Bronchial epithelial cell (primary cell): Measurements from ENCODE around the gene GRIK2. TPM values are rescaled to one million over a fixed set of nuclear protein-coding genes. Genes with fewer than 3 reads are reported as not detected.

Experiments used
- DNase-seq: peaks from one replicate; pipeline ENCODE4 v3.0.0-alpha.2; 2010; ENCODE audit warnings: low read depth
- FAIRE-seq: peaks from 2 replicates; lab custom pipeline; 2011; peaks lifted over from hg19 to GRCh38; lab: Jason Lieb, UNC
- H3K27me3 ChIP-seq: 2 replicates; pipeline ENCODE4 v1.5.1; 2011; ENCODE audit warnings: low read length; ENCODE audit not compliant: control insufficient read depth, insufficient read depth
- H3K36me3 ChIP-seq: 2 replicates; pipeline ENCODE4 v1.5.1; 2011; ENCODE audit warnings: low read length; ENCODE audit not compliant: control insufficient read depth, insufficient read depth
- H3K4me3 ChIP-seq: 2 replicates; pipeline ENCODE4 v1.5.1; 2011; ENCODE audit warnings: mild to moderate bottlenecking, low read depth, low read length, control low read depth
- total RNA-seq: library from RNA; depleted of rRNA; stranded (reverse); fragments of >200 nt; gene quantifications from 2 replicates; pipeline ENCODE4 v1.2.1, GENCODE V29; 2014
- TF ChIP-seq, protein P1 (sequence below): IDR thresholded peaks from 2 replicates; pipeline ENCODE4 v1.5.1; 2011; ENCODE audit warnings: mild to moderate bottlenecking, moderate library complexity, low read length, control low read depth, inconsistent platforms; ENCODE audit not compliant: insufficient read depth, severe bottlenecking

GRIK2 gene
- total RNA-seq, 1 donor from 2014 or later, result 0.26 TPM

DNA sequence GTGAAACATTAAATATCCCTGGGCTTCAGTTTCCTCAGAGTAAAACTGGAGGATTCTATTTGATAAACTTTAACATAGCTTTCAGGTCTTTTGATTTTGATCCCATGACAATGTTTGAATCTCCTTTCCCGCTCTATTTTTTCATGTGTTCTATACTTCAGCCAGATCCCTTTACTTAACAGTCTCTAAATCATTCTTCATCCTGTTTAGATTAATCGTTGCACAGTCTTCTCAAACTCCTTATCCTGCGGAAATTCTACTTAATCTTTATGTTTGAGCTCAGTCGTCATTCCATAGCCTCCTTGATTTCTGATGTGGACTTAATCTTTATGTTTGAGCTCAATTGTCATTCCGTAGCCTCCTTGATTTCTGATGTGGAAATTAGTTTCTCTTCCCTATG lies 57.4 kb downstream of the GRIK2 start:
- Histone ChIP-seq H3K36me3 (no peaks in the 10 kb centered on the region), H3K4me3 (no peak overlapping the region), H3K27me3 (no peaks in the 10 kb centered on the region)
- TF ChIP-seq, protein P1, sequence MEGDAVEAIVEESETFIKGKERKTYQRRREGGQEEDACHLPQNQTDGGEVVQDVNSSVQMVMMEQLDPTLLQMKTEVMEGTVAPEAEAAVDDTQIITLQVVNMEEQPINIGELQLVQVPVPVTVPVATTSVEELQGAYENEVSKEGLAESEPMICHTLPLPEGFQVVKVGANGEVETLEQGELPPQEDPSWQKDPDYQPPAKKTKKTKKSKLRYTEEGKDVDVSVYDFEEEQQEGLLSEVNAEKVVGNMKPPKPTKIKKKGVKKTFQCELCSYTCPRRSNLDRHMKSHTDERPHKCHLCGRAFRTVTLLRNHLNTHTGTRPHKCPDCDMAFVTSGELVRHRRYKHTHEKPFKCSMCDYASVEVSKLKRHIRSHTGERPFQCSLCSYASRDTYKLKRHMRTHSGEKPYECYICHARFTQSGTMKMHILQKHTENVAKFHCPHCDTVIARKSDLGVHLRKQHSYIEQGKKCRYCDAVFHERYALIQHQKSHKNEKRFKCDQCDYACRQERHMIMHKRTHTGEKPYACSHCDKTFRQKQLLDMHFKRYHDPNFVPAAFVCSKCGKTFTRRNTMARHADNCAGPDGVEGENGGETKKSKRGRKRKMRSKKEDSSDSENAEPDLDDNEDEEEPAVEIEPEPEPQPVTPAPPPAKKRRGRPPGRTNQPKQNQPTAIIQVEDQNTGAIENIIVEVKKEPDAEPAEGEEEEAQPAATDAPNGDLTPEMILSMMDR, result no peak
- FAIRE-seq (no peak), DNase-seq (no peak)

DNA sequence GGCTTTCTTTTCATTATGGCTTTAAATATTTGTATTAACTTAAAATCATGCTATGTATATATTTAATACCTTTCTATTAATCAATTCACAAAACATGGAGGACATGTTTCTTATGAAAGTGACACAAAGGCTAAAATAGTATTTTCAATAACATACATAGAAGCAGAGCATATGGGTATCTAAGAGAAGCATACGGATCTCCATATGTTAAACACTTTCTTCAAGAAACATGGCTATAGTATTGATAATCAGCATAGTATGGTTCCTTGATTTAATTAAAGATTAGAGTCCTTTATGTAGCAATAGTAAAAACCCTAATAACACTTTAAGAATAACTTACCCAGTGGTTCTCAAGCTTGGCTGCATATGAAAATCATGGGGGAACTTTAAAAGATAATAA lies 58.5 kb downstream of the GRIK2 start:
- FAIRE-seq (no peak), DNase-seq (no peak)
- Histone ChIP-seq H3K27me3 (no peaks in the 10 kb centered on the region), H3K4me3 (no peak overlapping the region), H3K36me3 (no peaks in the 10 kb centered on the region)
- TF ChIP-seq, protein P1, result no peak

DNA sequence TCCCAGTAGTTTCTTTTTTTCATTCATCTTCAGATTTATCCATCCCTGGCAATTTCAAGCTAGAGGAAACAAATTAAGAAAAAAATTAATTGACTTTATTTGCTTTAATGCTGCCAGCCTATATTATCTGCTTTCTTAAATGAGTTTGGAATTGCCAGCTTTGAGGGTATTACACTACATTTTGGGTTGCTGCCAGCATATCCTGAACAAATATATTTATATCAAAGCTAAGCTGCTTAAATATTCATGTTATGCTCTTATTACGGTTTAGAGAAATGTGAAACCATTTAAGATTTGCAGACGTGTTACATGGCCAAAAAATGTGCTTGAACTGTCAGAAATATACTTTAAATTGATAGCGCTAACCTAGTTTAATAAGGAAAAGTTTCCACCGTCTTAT lies 59.7 kb downstream of the GRIK2 start:
- FAIRE-seq, result no peak
- no peak overlapping the region for H3K4me3 ChIP-seq
- no peaks in the 10 kb centered on the region for H3K36me3 ChIP-seq
- TF ChIP-seq, protein P1, result no peak
- H3K27me3 ChIP-seq, result no peaks in the 10 kb centered on the region
- DNase-seq, result no peak

DNA sequence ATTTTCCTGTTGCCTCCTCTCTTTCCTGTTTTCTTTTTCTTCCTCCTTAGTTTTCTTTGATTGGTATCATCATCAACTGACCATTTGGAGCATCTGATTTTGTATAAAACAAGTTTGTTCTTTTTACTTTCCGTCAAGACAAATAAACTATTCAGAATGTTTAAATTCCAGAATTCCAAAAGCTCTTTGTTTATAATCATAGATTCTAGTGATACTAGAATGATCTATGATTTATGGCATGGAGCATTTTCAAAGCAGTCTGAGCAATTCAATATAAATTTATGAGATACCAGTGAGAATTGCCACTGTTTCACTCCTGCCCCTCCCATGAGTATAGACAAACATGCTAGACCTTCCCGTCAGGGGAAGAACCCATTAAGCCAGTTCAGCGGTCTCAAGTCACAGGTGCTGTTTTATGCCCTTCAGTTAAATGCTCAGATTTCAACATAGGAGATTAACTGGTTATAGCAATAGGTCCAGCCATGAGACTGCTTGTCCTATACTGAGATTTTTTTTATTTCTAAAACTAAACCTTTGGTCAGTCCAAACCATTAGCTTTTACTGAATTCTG lies 60.7 kb downstream of the GRIK2 start:
- no peaks in the 10 kb centered on the region for H3K27me3 ChIP-seq
- DNase-seq, result no peak
- no peak for FAIRE-seq
- no peaks in the 10 kb centered on the region for H3K36me3 ChIP-seq
- no peak overlapping the region for H3K4me3 ChIP-seq
- TF ChIP-seq, protein P1, result no peak

DNA sequence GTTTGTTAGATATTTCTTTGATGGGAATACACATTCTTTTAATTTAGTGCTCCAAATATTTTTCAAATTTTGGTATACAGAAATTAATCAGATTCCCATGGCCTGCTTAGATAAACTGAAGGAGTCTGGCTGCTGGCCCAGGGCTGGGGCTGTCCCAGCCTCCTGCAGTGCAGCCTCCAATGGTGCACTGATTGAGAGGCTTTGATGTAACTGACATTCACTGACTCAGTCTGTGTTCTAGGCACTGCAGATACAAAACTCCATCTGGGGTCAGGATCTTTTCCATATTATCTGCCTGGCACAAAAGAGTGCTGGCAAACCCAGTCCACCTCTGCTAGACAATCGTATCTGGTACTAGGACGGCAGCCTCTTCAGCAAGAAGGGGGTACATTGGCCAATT lies 64.8 kb downstream of the GRIK2 start:
- TF ChIP-seq, protein P1, result no peak
- no peak overlapping the region for H3K4me3 ChIP-seq
- DNase-seq (no peak), FAIRE-seq (no peak)
- no peaks in the 10 kb centered on the region for H3K27me3 ChIP-seq
- no peaks in the 10 kb centered on the region for H3K36me3 ChIP-seq

DNA sequence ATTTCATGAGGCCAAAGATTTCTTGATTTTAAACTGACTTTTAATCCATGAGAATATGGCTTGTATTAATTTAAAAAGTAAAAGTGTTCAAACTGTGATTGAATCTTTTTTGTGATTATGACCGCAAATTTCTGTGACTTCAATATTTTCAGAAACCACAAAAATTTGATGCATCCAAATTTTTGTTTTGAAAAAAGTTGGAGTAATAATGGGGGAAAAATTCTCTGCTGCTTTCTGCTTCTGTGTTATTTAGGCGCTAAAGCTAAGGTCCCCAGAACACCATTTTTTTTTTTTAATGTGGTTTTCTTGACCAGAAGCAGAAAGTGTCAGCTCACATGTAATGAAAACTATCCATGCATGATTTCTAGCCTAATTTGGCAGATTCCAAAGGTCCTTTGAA lies 65.3 kb downstream of the GRIK2 start:
- no peak for FAIRE-seq
- Histone ChIP-seq H3K27me3 (no peaks in the 10 kb centered on the region), H3K4me3 (no peak overlapping the region), H3K36me3 (no peaks in the 10 kb centered on the region)
- TF ChIP-seq, protein P1, result no peak
- DNase-seq, result no peak
